Measurements from ENCODE around the gene SLC27A1. TPM values are rescaled to one million over a fixed set of nuclear protein-coding genes. Genes with fewer than 3 reads are reported as not detected.
"Not testable (repeated sequence)": the region's sequence is repeated elsewhere in the genome, so short reads cannot be mapped to it uniquely, and the experiment has no call there.

The SLC27A1 gene
- total RNA-seq, 1 donor from 2014 or later = 19.4 TPM

GRCh38 chr19:17486545-17487240, 16.4 kb downstream of the SLC27A1 start:
- DNase-seq (ENCODE audit: low read depth) = no peak

GRCh38 chr19:17487284-17488121, 17.2 kb downstream of the SLC27A1 start:
- no peak for DNase-seq (ENCODE audit: low read depth)

- peak; percentile 51 for DNase-seq (ENCODE audit: low read depth)
These were observed 18.5 kb downstream of the SLC27A1 start for GRCh38 chr19:17488593-17489391.

GRCh38 chr19:17489392-17490030, 19.2 kb downstream of the SLC27A1 start:
- no peak for DNase-seq (ENCODE audit: low read depth)

- no peak for DNase-seq (ENCODE audit: low read depth)
These were observed 20.1 kb downstream of the SLC27A1 start for GRCh38 chr19:17490411-17490810.

GRCh38 chr19:17491287-17491686, 21.0 kb downstream of the SLC27A1 start:
- DNase-seq (ENCODE audit: low read depth) = no peak

GRCh38 chr19:17495639-17496296, 25.4 kb downstream of the SLC27A1 start:
- no peak for DNase-seq (ENCODE audit: low read depth)

- peak; percentile 42 for DNase-seq (ENCODE audit: low read depth)
These were observed 26.1 kb downstream of the SLC27A1 start for GRCh38 chr19:17496337-17496997.

- no peak for DNase-seq (ENCODE audit: low read depth)
These were observed 26.9 kb downstream of the SLC27A1 start for GRCh38 chr19:17497149-17497798.

- DNase-seq (ENCODE audit: low read depth) = peak; percentile 24
These were observed 28.7 kb downstream of the SLC27A1 start for GRCh38 chr19:17499025-17499424.

GRCh38 chr19:17499648-17500446, 29.5 kb downstream of the SLC27A1 start:
- DNase-seq (ENCODE audit: low read depth) = no peak

- DNase-seq (ENCODE audit: low read depth) = no peak
These were observed 30.3 kb downstream of the SLC27A1 start for GRCh38 chr19:17500447-17501198.

GRCh38 chr19:17503240-17503639, 32.9 kb downstream of the SLC27A1 start:
- no peak for DNase-seq (ENCODE audit: low read depth)

- no peak for DNase-seq (ENCODE audit: low read depth)
These were observed 33.7 kb downstream of the SLC27A1 start for GRCh38 chr19:17504030-17504429.

GRCh38 chr19:17504456-17504855, 34.1 kb downstream of the SLC27A1 start:
- DNase-seq (ENCODE audit: low read depth) = no peak

- DNase-seq (ENCODE audit: low read depth) = no peak
These were observed 34.9 kb downstream of the SLC27A1 start for GRCh38 chr19:17505223-17505622.

GRCh38 chr19:17506745-17507144, 36.4 kb downstream of the SLC27A1 start:
- no peak for DNase-seq (ENCODE audit: low read depth)

- not testable (repeated sequence) for DNase-seq (ENCODE audit: low read depth)
These were observed 38.2 kb downstream of the SLC27A1 start for GRCh38 chr19:17508558-17508933.
